ENCODE data around the gene MED26. TPM values are rescaled to one million over a fixed set of nuclear protein-coding genes. Genes with fewer than 3 reads are reported as not detected.

MED26 gene
- total and polyA plus RNA-seq, 9 of the 15 experiments (the other 6 are each of a cell fraction or from before 2014, with no cell fraction given), result 0.71 to 15.1 (median 6.2) TPM

- no peak for TF ChIP-seq BACH1 (tag; IDR thresholded peaks at IDR 0.05)
- TF ChIP-seq, protein P1, sequence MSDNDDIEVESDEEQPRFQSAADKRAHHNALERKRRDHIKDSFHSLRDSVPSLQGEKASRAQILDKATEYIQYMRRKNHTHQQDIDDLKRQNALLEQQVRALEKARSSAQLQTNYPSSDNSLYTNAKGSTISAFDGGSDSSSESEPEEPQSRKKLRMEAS (CRISPR knock-in tag; IDR thresholded peaks at IDR 0.05), result no peak
- TF ChIP-seq PHB2 (IDR thresholded peaks at IDR 0.05; ENCODE audit: low read depth), result no peak
- no peak for TF ChIP-seq KLF16 (IDR thresholded peaks at IDR 0.05)
- no peak for TF ChIP-seq ZBED1 (IDR thresholded peaks at IDR 0.05)
Observed at GRCh38 chr19:16598848-16599247, 29.2 kb downstream of the MED26 start (continued).

DNA sequence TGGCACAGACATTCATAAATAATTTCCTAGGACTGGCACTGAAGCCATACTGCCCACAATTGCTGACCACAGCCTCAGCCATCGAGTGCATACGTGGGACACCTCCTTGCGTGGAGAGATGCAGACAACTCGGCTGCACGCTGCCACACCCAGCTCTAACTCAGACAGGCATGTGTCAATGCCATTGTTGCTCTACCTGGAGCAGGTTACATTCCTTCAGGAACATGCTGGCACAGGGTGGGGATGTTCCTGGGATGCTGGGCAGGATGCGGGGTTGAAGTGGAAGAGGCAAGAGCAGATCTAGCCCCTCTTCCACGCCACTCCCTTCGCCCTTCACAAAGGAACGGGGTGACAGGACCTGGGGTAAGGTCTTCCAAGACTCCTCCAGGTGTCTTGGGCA lies 31.6 kb downstream of the MED26 start:
- ATAC-seq (no peak), FAIRE-seq (no peak), DNase-seq (ENCODE audit: extremely low read depth in 1 of 4, low spot score in 3 of 4) (no peak)
- Histone ChIP-seq H4K20me1 (replicated peaks; ENCODE audit: control insufficient read depth, insufficient read depth, low read length) (peaks cover 74% of the 10 kb centered on the region), H2AFZ (ENCODE audit: low read depth, low read length) (no peak overlapping the region), H3K79me2 (ENCODE audit: control insufficient read depth, insufficient read depth, low read length) (peaks cover 97% of the 10 kb centered on the region), H3K4me2 (ENCODE audit: insufficient read depth, low read length) (no peak overlapping the region), H3K4me3 (no peak overlapping the region), H3K9me3 (replicated peaks; ENCODE audit: control insufficient read depth, insufficient read depth, low read depth, low read length) (no peaks in the 10 kb centered on the region), H3K4me1 (replicated peaks in 1 of 2; ENCODE audit: control insufficient read depth in 2 of 2, insufficient read depth in 2 of 2, low read length in 2 of 2) (peaks cover 0 to 37% of the 10 kb centered on the region in 2 experiments; a peak in 3 of 5 replicates), H3K27ac (ENCODE audit: extremely low read depth, low read depth, low read length) (no peak overlapping the region), H3K9me1 (ENCODE audit: control insufficient read depth, insufficient read depth, low read length) (peaks cover 3% of the 10 kb centered on the region), H3K36me3 (ENCODE audit: control insufficient read depth, insufficient read depth, low read length) (peaks cover 6% of the 10 kb centered on the region; the same call in 2 of the 3 replicates), H3K9ac (ENCODE audit: insufficient read depth in 1 of 2, low read depth in 2 of 2, low read length in 2 of 2) (peak overlapping the region in 1 of 2 experiments; percentile 61; a peak in 2 of 4 replicates), H3K27me3 (ENCODE audit: control insufficient read depth in 2 of 2, insufficient read depth in 2 of 2, low read length in 2 of 2) (no peaks in the 10 kb centered on the region)
- ChIA-PET CTCF (ENCODE audit: low intra/inter-chr PET ratio) (no interaction called here), POLR2A (no interaction called here)
- intact Hi-C loops (cut with micrococcal nuclease) (no loop called here), in situ Hi-C loops (cut with MboI) (no loop called here)
- WGBS (ENCODE audit: insufficient coverage, low coverage, missing lambda C conversion rate), result 94% methylated on average over 9 of the region's 9 CpGs
- no TSS peak for BruUV-seq (replicated peaks)
- TF ChIP-seq FOXK2 (conservative IDR thresholded peaks at IDR 0.05 in 1 of 2, IDR thresholded peaks at IDR 0.05 in 1 of 2; ENCODE audit: low read depth in 2 of 2) (no peak), MEF2A (IDR thresholded peaks at IDR 0.05; ENCODE audit: control insufficient read depth, low read depth, low read length) (no peak), SP1 (CRISPR knock-in tag; IDR thresholded peaks at IDR 0.05) (no peak), EZH2 (IDR thresholded peaks at IDR 0.05; ENCODE audit: borderline replicate concordance, low read depth, low read length) (no peak), ILF3 (IDR thresholded peaks at IDR 0.05; ENCODE audit: borderline replicate concordance) (no peak), TEAD2 (tag; IDR thresholded peaks at IDR 0.05) (no peak), ADNP (tag; IDR thresholded peaks at IDR 0.05) (no peak), AFF1 (IDR thresholded peaks at IDR 0.05; ENCODE audit: low read depth in 1 of 2, partially characterized antibody in 2 of 2) (no peak), ZC3H4 (CRISPR knock-in tag; IDR thresholded peaks at IDR 0.05; ENCODE audit: borderline replicate concordance) (no peak)
- TF ChIP-seq, protein P1 (CRISPR knock-in tag; IDR thresholded peaks at IDR 0.05), result no peak
- TF ChIP-seq, protein P2, sequence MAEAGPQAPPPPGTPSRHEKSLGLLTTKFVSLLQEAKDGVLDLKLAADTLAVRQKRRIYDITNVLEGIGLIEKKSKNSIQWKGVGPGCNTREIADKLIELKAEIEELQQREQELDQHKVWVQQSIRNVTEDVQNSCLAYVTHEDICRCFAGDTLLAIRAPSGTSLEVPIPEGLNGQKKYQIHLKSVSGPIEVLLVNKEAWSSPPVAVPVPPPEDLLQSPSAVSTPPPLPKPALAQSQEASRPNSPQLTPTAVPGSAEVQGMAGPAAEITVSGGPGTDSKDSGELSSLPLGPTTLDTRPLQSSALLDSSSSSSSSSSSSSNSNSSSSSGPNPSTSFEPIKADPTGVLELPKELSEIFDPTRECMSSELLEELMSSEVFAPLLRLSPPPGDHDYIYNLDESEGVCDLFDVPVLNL (CRISPR knock-in tag; IDR thresholded peaks at IDR 0.05; ENCODE audit: low read depth), result no peak

All from K562 (cell line).